Endothelial cell of umbilical vein (primary cell): Measurements from ENCODE around the gene STAB1. TPM values are rescaled to one million over a fixed set of nuclear protein-coding genes. Genes with fewer than 3 reads are reported as not detected.

Experiments used
- BruUV-seq: library from RNA; stranded (reverse); fragments of 400-500 nt; replicated peaks from 2 replicates; lab custom pipeline; 2021; lab: Mats Ljungman, UMichigan
- CTCF ChIA-PET: fragments of 300-600, 350-600 bp; sonication (Branson Sonifier 250); formaldehyde crosslinking; loops from one replicate; lab custom pipeline; 2021; ENCODE audit warnings: antibody characterized with exemption, inconsistent platforms; lab: Charles Lee
- POLR2A ChIA-PET: fragments of 300-600, 350-600 bp; sonication (Branson Sonifier 250); formaldehyde crosslinking; loops from one replicate; lab custom pipeline; 2021; ENCODE audit warnings: antibody characterized with exemption, inconsistent platforms; lab: Charles Lee
- DNase-seq: peaks from one replicate; pipeline ENCODE4 v3.0.0-alpha.2; 2011; ENCODE audit warnings: low read depth, low spot score
- FAIRE-seq: peaks from 2 replicates; lab custom pipeline; 2011; peaks lifted over from hg19 to GRCh38; lab: Jason Lieb, UNC
- H2AFZ ChIP-seq: 2 replicates; pipeline ENCODE4 v1.6.0; 2012; ENCODE audit warnings: low read depth, low read length, control low read depth, inconsistent platforms
- H3K27ac ChIP-seq: 2 replicates; pipeline ENCODE4 v1.5.1; 2011; ENCODE audit warnings: low read depth, mild to moderate bottlenecking, control low read depth, low read length, moderate library complexity; ENCODE audit not compliant: insufficient read depth
- H3K27me3 ChIP-seq, 2 experiments: 2 replicates each; pipeline versions ENCODE4 v1.6.0 to v1.6.1; 2011; ENCODE audit warnings: low read length in 2 of 2, mixed read lengths in 1 of 2; ENCODE audit not compliant: control insufficient read depth in 2 of 2, insufficient read depth in 2 of 2
- H3K36me3 ChIP-seq, 2 experiments: 2 replicates in 1 of 2; 3 replicates in 1 of 2; pipeline ENCODE4 v1.5.1; 2011; ENCODE audit warnings: low read length in 2 of 2, mild to moderate bottlenecking in 1 of 2, moderate library complexity in 1 of 2; ENCODE audit not compliant: control insufficient read depth in 2 of 2, insufficient read depth in 2 of 2; ENCODE audit errors: extremely low read depth in 1 of 2
- H3K4me1 ChIP-seq: 3 replicates; pipeline ENCODE4 v1.5.1; 2011; ENCODE audit warnings: mild to moderate bottlenecking, low read length; ENCODE audit not compliant: control insufficient read depth, insufficient read depth; ENCODE audit errors: extremely low read depth
- H3K4me2 ChIP-seq: 2 replicates; pipeline ENCODE4 v1.6.1; 2011; ENCODE audit warnings: low read length, control low read depth, mixed read lengths; ENCODE audit not compliant: insufficient read depth
- H3K4me3 ChIP-seq, 3 experiments: fragments of 200-600 bp in 1 of 3; sonication (generic), shearing (Covaris generic) in 1 of 3; replicated peaks in 1 of 3; 2 replicates each; pipeline ENCODE4 v1.5.1; 2011 to 2016; ENCODE audit warnings: control low read depth in 3 of 3, low read length in 3 of 3, mild to moderate bottlenecking in 2 of 3, inconsistent platforms in 1 of 3, low read depth in 1 of 3, moderate library complexity in 1 of 3; ENCODE audit not compliant: insufficient read depth in 1 of 3
- H3K79me2 ChIP-seq: 2 replicates; pipeline ENCODE4 v1.6.0; 2012; ENCODE audit warnings: low read length, inconsistent platforms; ENCODE audit not compliant: control insufficient read depth, insufficient read depth
- H3K9ac ChIP-seq: replicated peaks from 2 replicates; pipeline ENCODE3; 2011; ENCODE audit warnings: low read length, control low read depth; ENCODE audit not compliant: insufficient read depth; ENCODE audit errors: extremely low read depth
- H3K9me1 ChIP-seq: replicated peaks from 3 replicates; pipeline ENCODE4 v1.6.0; 2011; ENCODE audit warnings: mild to moderate bottlenecking, low read length; ENCODE audit not compliant: control insufficient read depth, insufficient read depth; ENCODE audit errors: extremely low read depth
- H3K9me3 ChIP-seq: replicated peaks from 2 replicates; pipeline ENCODE4 v1.5.1; 2012; ENCODE audit warnings: low read length, inconsistent platforms; ENCODE audit not compliant: control insufficient read depth, insufficient read depth
- H4K20me1 ChIP-seq: replicated peaks from 2 replicates; pipeline ENCODE3; 2011; ENCODE audit warnings: mild to moderate bottlenecking, low read length; ENCODE audit not compliant: control insufficient read depth, insufficient read depth; ENCODE audit errors: extremely low read depth
- CTCF ChIP-seq, 2 donors: IDR thresholded peaks; 1 replicate in 1 of 2; 2 replicates in 1 of 2; pipeline ENCODE4 v1.5.1; 2011; ENCODE audit warnings: low read length in 2 of 2, mild to moderate bottlenecking in 2 of 2, moderate library complexity in 2 of 2, control low read depth in 1 of 2, inconsistent platforms in 1 of 2, low read depth in 1 of 2; ENCODE audit not compliant: insufficient read depth in 1 of 2; ENCODE audit errors: extremely low read depth in 1 of 2
- EZH2 ChIP-seq: IDR thresholded peaks from 2 replicates; pipeline ENCODE4 v1.6.1; 2012; ENCODE audit warnings: borderline replicate concordance, low read depth, mild to moderate bottlenecking, moderate library complexity, low read length, inconsistent platforms; ENCODE audit not compliant: severe bottlenecking
- FOS ChIP-seq: IDR thresholded peaks from 2 replicates; pipeline ENCODE4 v1.6.1; 2011; ENCODE audit warnings: mild to moderate bottlenecking, low read length, moderate library complexity, borderline replicate concordance; ENCODE audit not compliant: insufficient read depth
- GATA2 ChIP-seq: IDR thresholded peaks from 2 replicates; pipeline ENCODE4 v1.7.0; 2011; ENCODE audit warnings: low read depth, mild to moderate bottlenecking, moderate library complexity, mixed read lengths, low read length; ENCODE audit not compliant: insufficient read length, insufficient read depth
- JUN ChIP-seq: IDR thresholded peaks from 2 replicates; pipeline ENCODE4 v1.6.1; 2011; ENCODE audit warnings: borderline replicate concordance, low read depth; ENCODE audit not compliant: insufficient read length, insufficient read depth
- MYC ChIP-seq: IDR thresholded peaks from one replicate; pipeline ENCODE4 v1.6.1; 2011; ENCODE audit warnings: mild to moderate bottlenecking, low read depth, low read length
- POLR2A ChIP-seq: IDR thresholded peaks from 2 replicates; pipeline ENCODE4 v1.6.1; 2012; ENCODE audit warnings: low read depth, mild to moderate bottlenecking, control low read depth, low read length
- POLR2AphosphoS5 ChIP-seq: IDR thresholded peaks from 2 replicates; pipeline ENCODE4 v1.6.1; 2012; ENCODE audit warnings: low read depth, mild to moderate bottlenecking, control low read depth, low read length, moderate library complexity; ENCODE audit not compliant: insufficient read depth
- dilution Hi-C: fragments of 300-500 bp; cut with MboI; formaldehyde crosslinking; loops from one replicate; pipeline ENCODE4 v1.15.0; 2019; ENCODE audit warnings: low sequenced_read_pairs; ENCODE audit not compliant: extremely low pct_ligation_motif_present
- intact Hi-C: fragments of 100-400 bp; cut with micrococcal nuclease; formaldehyde crosslinking; loops from one replicate; pipeline ENCODE4 v1.10.0; 2022
- polyA plus RNA-seq, 4 experiments: library from polyadenylated mRNA; depleted of rRNA in 3 of 4; stranded (reverse) in 3 of 4; unstranded in 1 of 4; fragments of >200 nt; gene quantifications; 2 replicates each; pipeline versions ENCODE4 v1.2.1 to v1.2.3, GENCODE V29; 2011 to 2012; ENCODE audit warnings: missing spikeins in 1 of 4
- total RNA-seq: library from RNA; stranded (reverse); gene quantifications from 2 replicates; pipeline ENCODE4 v1.2.3, GENCODE V29; 2021
- TF ChIP-seq, protein P1 (sequence below): IDR thresholded peaks from 2 replicates; pipeline ENCODE4 v1.6.1; 2011; ENCODE audit not compliant: insufficient read depth, insufficient read length

STAB1 gene
- total and polyA plus RNA-seq, 2 donors (not counting 3 experiments of a cell fraction or from before 2014, with no cell fraction given) = 369 TPM

- no peaks in the 10 kb centered on the region for H3K9me1 ChIP-seq
- peaks cover 8 to 71% of the 10 kb centered on the region in 2 experiments for H3K36me3 ChIP-seq
- no peaks in the 10 kb centered on the region for H3K9me3 ChIP-seq
- no peak overlapping the region for H3K4me3 ChIP-seq
- intact Hi-C loops = no loop called here
- dilution Hi-C loops = no loop called here
- ChIA-PET POLR2A (no interaction called here), CTCF (interaction anchor here (2.1 kb wide), 1 partner anchor 8 kb away, joined by 8 read pairs; the partner anchor contains the start of gene STAB1)
- no peak for FAIRE-seq
- BruUV-seq = no TSS peak
- no peak overlapping the region for H3K27ac ChIP-seq
- H3K4me1 ChIP-seq = peaks cover 30% of the 10 kb centered on the region
- no peaks in the 10 kb centered on the region for H3K27me3 ChIP-seq
- no peak overlapping the region for H3K9ac ChIP-seq
- no peak for TF ChIP-seq EZH2
- TF ChIP-seq FOS = no peak
- no peak for TF ChIP-seq GATA2
- TF ChIP-seq CTCF (IDR thresholded peaks at IDR 0.05; ENCODE audit: extremely low read depth in 1 of 2, insufficient read depth in 1 of 2, low read depth in 1 of 2, low read length in 2 of 2) = no peak
- no peak for TF ChIP-seq POLR2A
- no peak for TF ChIP-seq JUN
- TF ChIP-seq, protein P1, sequence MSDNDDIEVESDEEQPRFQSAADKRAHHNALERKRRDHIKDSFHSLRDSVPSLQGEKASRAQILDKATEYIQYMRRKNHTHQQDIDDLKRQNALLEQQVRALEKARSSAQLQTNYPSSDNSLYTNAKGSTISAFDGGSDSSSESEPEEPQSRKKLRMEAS = no peak
- no peak for TF ChIP-seq MYC
- TF ChIP-seq POLR2AphosphoS5 = no peak
- H4K20me1 ChIP-seq = no peaks in the 10 kb centered on the region
- no peaks in the 10 kb centered on the region for H3K79me2 ChIP-seq
- no peak overlapping the region for H2AFZ ChIP-seq
- no peak overlapping the region for H3K4me2 ChIP-seq
- DNase-seq = no peak
These were observed 7.9 kb upstream of the STAB1 start for GRCh38 chr3:52487050-52487787.
